Caco-2 (cell line): ENCODE results near the gene HSD17B12. TPM values are rescaled to one million over a fixed set of nuclear protein-coding genes. Genes with fewer than 3 reads are reported as not detected.

Experiments
- BruUV-seq: library from RNA; stranded (reverse); fragments of 400-500 nt; replicated peaks from 2 replicates; lab custom pipeline; 2021; lab: Mats Ljungman, UMichigan
- CTCF ChIA-PET: fragments of 300-600 bp; sonication (Branson Sonifier 250); formaldehyde crosslinking; loops from one replicate; lab custom pipeline; 2022; ENCODE audit warnings: antibody characterized with exemption; lab: Charles Lee
- POLR2A ChIA-PET: fragments of 300-600 bp; sonication (Branson Sonifier 250); formaldehyde crosslinking; loops from one replicate; lab custom pipeline; 2022; ENCODE audit warnings: antibody characterized with exemption; lab: Charles Lee
- DNase-seq, 2 experiments: peaks; one replicate each; pipeline versions ENCODE4 v3.0.0 to v3.0.0-alpha.2; 2020 to 2022
- H3K27me3 ChIP-seq: replicated peaks from 2 replicates; pipeline ENCODE4 v1.6.0; 2011; ENCODE audit warnings: low read length; ENCODE audit not compliant: control insufficient read depth, insufficient read depth
- H3K36me3 ChIP-seq: 2 replicates; pipeline ENCODE4 v1.5.1; 2011; ENCODE audit warnings: low read length; ENCODE audit not compliant: control insufficient read depth, insufficient read depth
- H3K4me1 ChIP-seq: fragments of 250-450 bp; sonication (Bioruptor Pico); 2 replicates; pipeline ENCODE4 v1.5.1; 2020; ENCODE audit warnings: mild to moderate bottlenecking
- H3K4me3 ChIP-seq: 2 replicates; pipeline ENCODE4 v1.5.1; 2011; ENCODE audit warnings: low read depth, mild to moderate bottlenecking, control low read depth, low read length
- H3K9me3 ChIP-seq: fragments of 250-450 bp; sonication (Bioruptor Pico); 2 replicates; pipeline ENCODE4 v1.5.1; 2020; ENCODE audit warnings: mild to moderate bottlenecking, moderate library complexity
- H3K27ac Mint-ChIP-seq: one replicate; pipeline ENCODE4 v1.8.0; 2022; ENCODE audit warnings: mixed read lengths; ENCODE audit not compliant: unreplicated experiment
- H3K27me3 Mint-ChIP-seq: one replicate; pipeline ENCODE4 v1.8.0; 2022; ENCODE audit warnings: mixed read lengths; ENCODE audit not compliant: insufficient read depth, unreplicated experiment
- H3K36me3 Mint-ChIP-seq: one replicate; pipeline ENCODE4 v1.8.0; 2022; ENCODE audit warnings: mild to moderate bottlenecking, mixed read lengths; ENCODE audit not compliant: insufficient read depth, unreplicated experiment
- H3K4me1 Mint-ChIP-seq: one replicate; pipeline ENCODE4 v1.8.0; 2022; ENCODE audit warnings: low read depth, mixed read lengths; ENCODE audit not compliant: unreplicated experiment
- H3K4me3 Mint-ChIP-seq: one replicate; pipeline ENCODE4 v1.8.0; 2022; ENCODE audit warnings: mild to moderate bottlenecking, moderate library complexity, mixed read lengths; ENCODE audit not compliant: unreplicated experiment
- H3K9me3 Mint-ChIP-seq: one replicate; pipeline ENCODE4 v1.8.0; 2022; ENCODE audit warnings: mixed read lengths; ENCODE audit not compliant: unreplicated experiment
- CTCF ChIP-seq, 2 experiments: fragments of 200-600 bp in 1 of 2; IDR thresholded peaks; 1 replicate in 1 of 2; 2 replicates in 1 of 2; pipeline versions ENCODE4 v1.5.1 to v1.8.0; 2011 to 2022; ENCODE audit warnings: antibody characterized with exemption in 1 of 2, control low read depth in 1 of 2, inconsistent platforms in 1 of 2, low read depth in 1 of 2, low read length in 1 of 2, mild to moderate bottlenecking in 1 of 2, moderate library complexity in 1 of 2; ENCODE audit not compliant: insufficient read depth in 1 of 2, severe bottlenecking in 1 of 2, unreplicated experiment in 1 of 2
- intact Hi-C: fragments of 100-400 bp; cut with micrococcal nuclease; formaldehyde crosslinking; loops from one replicate; pipeline ENCODE4 v1.10.0; 2022; ENCODE audit not compliant: unreplicated experiment
- total RNA-seq: library from RNA; stranded (reverse); gene quantifications from 2 replicates; pipeline ENCODE4 v1.2.3, GENCODE V29; 2022

HSD17B12 gene
- total RNA-seq, 1 experiment from 2014 or later = 155 TPM

- BruUV-seq = no TSS peak
- TF ChIP-seq CTCF (IDR thresholded peaks at IDR 0.05; ENCODE audit: insufficient read depth in 1 of 2, low read depth in 1 of 2, low read length in 1 of 2, severe bottlenecking in 1 of 2, unreplicated experiment in 1 of 2) = no peak
- H3K36me3 ChIP-seq = no peaks in the 10 kb centered on the region; the same call in none of the 2 replicates
- H3K4me3 ChIP-seq = no peak overlapping the region
- H3K27me3 Mint-ChIP-seq = no peaks in the 10 kb centered on the region
- DNase-seq = no peak
- no peaks in the 10 kb centered on the region for H3K27me3 ChIP-seq
- H3K9me3 ChIP-seq = no peaks in the 10 kb centered on the region
- no peaks in the 10 kb centered on the region for H3K4me1 ChIP-seq
- CTCF ChIA-PET = no interaction called here
- H3K4me3 Mint-ChIP-seq = no peak overlapping the region
- no peaks in the 10 kb centered on the region for H3K9me3 Mint-ChIP-seq
- H3K36me3 Mint-ChIP-seq = peaks cover 11% of the 10 kb centered on the region
- H3K4me1 Mint-ChIP-seq = no peaks in the 10 kb centered on the region
- intact Hi-C loops = no loop called here
- no peak overlapping the region for H3K27ac Mint-ChIP-seq
- POLR2A ChIA-PET = no interaction called here
Observed at GRCh38 chr11:43903078-43903477, 222.5 kb downstream of the HSD17B12 start.

- DNase-seq = no peak
- Mint-ChIP-seq H3K4me3 (no peak overlapping the region), H3K36me3 (peaks cover 10% of the 10 kb centered on the region), H3K27ac (no peak overlapping the region), H3K4me1 (no peaks in the 10 kb centered on the region), H3K9me3 (no peaks in the 10 kb centered on the region), H3K27me3 (no peaks in the 10 kb centered on the region)
- TF ChIP-seq CTCF (IDR thresholded peaks at IDR 0.05; ENCODE audit: insufficient read depth in 1 of 2, low read depth in 1 of 2, low read length in 1 of 2, severe bottlenecking in 1 of 2, unreplicated experiment in 1 of 2) = no peak
- Histone ChIP-seq H3K27me3 (no peaks in the 10 kb centered on the region), H3K4me3 (no peak overlapping the region), H3K9me3 (no peaks in the 10 kb centered on the region), H3K36me3 (no peaks in the 10 kb centered on the region; the same call in none of the 2 replicates), H3K4me1 (no peaks in the 10 kb centered on the region)
- BruUV-seq = no TSS peak
- CTCF ChIA-PET = no interaction called here
- POLR2A ChIA-PET = no interaction called here
- intact Hi-C loops = no loop called here
Observed at GRCh38 chr11:43903969-43904368, 223.4 kb downstream of the HSD17B12 start.

DNA sequence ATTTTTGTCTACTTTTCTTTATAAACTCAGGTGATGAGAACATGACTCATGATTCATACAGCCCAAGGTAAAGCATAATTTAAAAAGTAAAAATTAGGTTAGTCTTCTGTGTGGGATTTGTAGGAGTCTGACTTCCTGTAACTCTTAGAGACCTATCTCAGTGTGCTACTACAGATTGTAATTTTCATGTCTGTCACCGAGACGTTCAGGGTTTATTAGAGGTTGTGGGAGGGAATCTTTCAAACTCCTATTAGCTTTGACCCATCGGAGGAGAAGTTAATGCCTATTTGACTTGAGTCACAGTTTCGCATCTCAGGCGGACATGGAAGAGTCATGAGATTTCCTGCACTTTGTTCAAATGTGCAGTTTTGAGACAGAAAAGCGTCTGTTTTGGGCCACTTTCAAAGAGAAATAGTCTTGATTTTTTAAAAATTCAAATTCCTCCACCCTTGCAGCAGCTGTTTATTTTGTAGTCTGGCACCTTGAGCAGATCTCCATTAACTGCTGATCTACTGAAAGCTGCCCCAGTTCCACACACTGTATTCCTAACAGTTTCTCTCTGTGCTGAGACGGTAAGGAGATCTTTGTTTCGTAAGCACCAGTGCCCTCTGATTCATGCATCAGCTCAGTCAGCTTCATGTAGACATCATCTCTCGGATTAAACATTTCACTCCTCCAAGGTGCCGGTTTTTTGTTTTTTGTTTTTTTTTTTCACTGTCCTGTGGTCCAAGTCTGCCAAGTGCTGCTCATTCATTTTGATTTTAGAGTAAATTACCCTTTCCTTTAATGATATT is 224.4 kb downstream of the HSD17B12 start:
- no peaks in the 10 kb centered on the region for H3K4me1 ChIP-seq
- H3K9me3 ChIP-seq = no peaks in the 10 kb centered on the region
- H3K27ac Mint-ChIP-seq = no peak overlapping the region
- TF ChIP-seq CTCF (IDR thresholded peaks at IDR 0.05; ENCODE audit: insufficient read depth in 1 of 2, low read depth in 1 of 2, low read length in 1 of 2, severe bottlenecking in 1 of 2, unreplicated experiment in 1 of 2) = no peak
- no peaks in the 10 kb centered on the region for H3K27me3 ChIP-seq
- CTCF ChIA-PET = interaction anchor here (1.3 kb wide), 1 partner anchor 19 kb away, joined by 3 read pairs; no protein-coding TSS in a partner anchor
- POLR2A ChIA-PET = no interaction called here
- BruUV-seq = no TSS peak
- DNase-seq = no peak
- no peaks in the 10 kb centered on the region for H3K4me1 Mint-ChIP-seq
- no peaks in the 10 kb centered on the region for H3K36me3 ChIP-seq
- H3K36me3 Mint-ChIP-seq = peaks cover 15% of the 10 kb centered on the region
- no peak overlapping the region for H3K4me3 Mint-ChIP-seq
- no peaks in the 10 kb centered on the region for H3K9me3 Mint-ChIP-seq
- intact Hi-C loops = no loop called here
- H3K4me3 ChIP-seq = no peak overlapping the region
- no peaks in the 10 kb centered on the region for H3K27me3 Mint-ChIP-seq
